Nephron progenitor cell (in vitro differentiated cells): ENCODE measurements around the gene SCNN1A.
A peak's percentile ranks its signal among the peaks of the same experiment; 100 is the strongest.

ENCODE experiments used
- DNase-seq: peaks from one replicate; pipeline ENCODE4 v3.0.0; 2021
- H3K27ac Mint-ChIP-seq: 2 replicates; pipeline ENCODE4 v1.8.0; 2021; ENCODE audit warnings: mild to moderate bottlenecking, moderate library complexity, mixed read lengths
- H3K27me3 Mint-ChIP-seq: 2 replicates; pipeline ENCODE4 v1.8.0; 2021; ENCODE audit warnings: mild to moderate bottlenecking, low read depth, mixed read lengths; ENCODE audit not compliant: poor library complexity
- H3K36me3 Mint-ChIP-seq: 2 replicates; pipeline ENCODE4 v1.8.0; 2021; ENCODE audit warnings: low read depth, mixed read lengths
- H3K4me1 Mint-ChIP-seq: 2 replicates; pipeline ENCODE4 v1.8.0; 2021; ENCODE audit warnings: mixed read lengths
- H3K4me3 Mint-ChIP-seq: 2 replicates; pipeline ENCODE4 v1.8.0; 2021; ENCODE audit warnings: mild to moderate bottlenecking, moderate library complexity, mixed read lengths
- H3K9me3 Mint-ChIP-seq: 2 replicates; pipeline ENCODE4 v1.8.0; 2021; ENCODE audit warnings: mild to moderate bottlenecking, moderate library complexity, mixed read lengths
- TF ChIP-seq, protein P1 (sequence below): fragments of 200-600 bp; sonication (generic); IDR thresholded peaks from 2 replicates; pipeline ENCODE4 v1.5.0; 2021; ENCODE audit warnings: antibody characterized with exemption

SCNN1A gene

DNA sequence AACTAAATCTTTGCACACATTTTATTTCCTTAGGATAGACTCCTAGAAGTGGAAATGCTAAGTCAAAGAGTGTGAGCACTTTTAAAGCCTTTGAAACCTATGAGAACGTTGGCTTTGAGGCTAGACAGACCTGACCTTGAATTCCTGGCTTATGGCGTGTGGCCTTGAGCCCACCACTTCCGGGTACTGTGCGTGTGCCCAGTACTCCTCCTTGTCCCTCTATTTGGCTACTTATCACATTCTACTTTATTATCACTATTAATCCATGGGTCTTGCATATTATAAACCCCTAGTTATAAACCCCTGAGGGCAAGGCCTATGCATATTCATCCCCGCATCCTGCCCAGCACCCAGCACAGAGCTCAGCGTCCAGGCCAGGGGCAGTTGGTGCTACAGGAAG is 43.4 kb upstream of the SCNN1A start:
- Mint-ChIP-seq H3K4me1 (peaks cover 1% of the 10 kb centered on the region), H3K9me3 (no peaks in the 10 kb centered on the region), H3K27me3 (peaks cover 26% of the 10 kb centered on the region), H3K27ac (peak overlapping the region; percentile 12), H3K4me3 (no peak overlapping the region), H3K36me3 (peaks cover 4% of the 10 kb centered on the region)
- TF ChIP-seq, protein P1, sequence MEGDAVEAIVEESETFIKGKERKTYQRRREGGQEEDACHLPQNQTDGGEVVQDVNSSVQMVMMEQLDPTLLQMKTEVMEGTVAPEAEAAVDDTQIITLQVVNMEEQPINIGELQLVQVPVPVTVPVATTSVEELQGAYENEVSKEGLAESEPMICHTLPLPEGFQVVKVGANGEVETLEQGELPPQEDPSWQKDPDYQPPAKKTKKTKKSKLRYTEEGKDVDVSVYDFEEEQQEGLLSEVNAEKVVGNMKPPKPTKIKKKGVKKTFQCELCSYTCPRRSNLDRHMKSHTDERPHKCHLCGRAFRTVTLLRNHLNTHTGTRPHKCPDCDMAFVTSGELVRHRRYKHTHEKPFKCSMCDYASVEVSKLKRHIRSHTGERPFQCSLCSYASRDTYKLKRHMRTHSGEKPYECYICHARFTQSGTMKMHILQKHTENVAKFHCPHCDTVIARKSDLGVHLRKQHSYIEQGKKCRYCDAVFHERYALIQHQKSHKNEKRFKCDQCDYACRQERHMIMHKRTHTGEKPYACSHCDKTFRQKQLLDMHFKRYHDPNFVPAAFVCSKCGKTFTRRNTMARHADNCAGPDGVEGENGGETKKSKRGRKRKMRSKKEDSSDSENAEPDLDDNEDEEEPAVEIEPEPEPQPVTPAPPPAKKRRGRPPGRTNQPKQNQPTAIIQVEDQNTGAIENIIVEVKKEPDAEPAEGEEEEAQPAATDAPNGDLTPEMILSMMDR, result no peak
- no peak for DNase-seq

DNA sequence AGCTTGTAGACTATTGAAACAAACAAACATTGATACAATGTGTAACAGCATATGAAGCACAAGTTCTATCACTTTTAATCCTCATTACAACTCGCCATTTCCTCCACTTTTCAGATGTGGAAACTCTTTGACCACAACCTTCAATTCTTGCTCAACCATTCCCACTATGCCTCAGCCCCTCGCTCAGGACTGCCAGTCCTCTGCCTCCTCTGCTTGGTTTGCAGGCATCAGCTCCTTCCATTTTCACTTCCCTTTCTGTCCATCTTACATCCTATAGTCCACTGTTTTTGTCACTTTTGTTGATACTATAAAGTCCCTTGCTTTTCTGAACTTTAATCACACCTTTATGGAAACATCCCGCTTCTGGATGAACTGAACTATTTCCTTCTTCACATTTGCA is 41.2 kb upstream of the SCNN1A start:
- DNase-seq, result no peak
- peaks cover 4% of the 10 kb centered on the region for H3K4me1 Mint-ChIP-seq
- peaks cover 24% of the 10 kb centered on the region for H3K27me3 Mint-ChIP-seq
- H3K36me3 Mint-ChIP-seq, result peaks cover 4% of the 10 kb centered on the region
- H3K9me3 Mint-ChIP-seq, result no peaks in the 10 kb centered on the region
- no peak overlapping the region for H3K4me3 Mint-ChIP-seq
- TF ChIP-seq, protein P1, result no peak
- no peak overlapping the region for H3K27ac Mint-ChIP-seq

- H3K9me3 Mint-ChIP-seq, result peaks cover 17% of the 10 kb centered on the region
- peaks cover 9% of the 10 kb centered on the region for H3K27me3 Mint-ChIP-seq
- H3K4me3 Mint-ChIP-seq, result no peak overlapping the region
- peak overlapping the region; percentile 5 for H3K27ac Mint-ChIP-seq
- H3K36me3 Mint-ChIP-seq, result no peaks in the 10 kb centered on the region
- TF ChIP-seq, protein P1, result no peak
- peaks cover 28% of the 10 kb centered on the region for H3K4me1 Mint-ChIP-seq
- DNase-seq, result no peak
Measured at GRCh38 chr12:6407236-6407954, 32.0 kb upstream of the SCNN1A start.

- H3K9me3 Mint-ChIP-seq, result peaks cover 17% of the 10 kb centered on the region
- DNase-seq, result no peak
- peak overlapping the region; percentile 24 for H3K27ac Mint-ChIP-seq
Measured at GRCh38 chr12:6405963-6406362, 30.6 kb upstream of the SCNN1A start.

GRCh38 chr12:6404390-6404789 is 29.0 kb upstream of the SCNN1A start:
- peaks cover 5% of the 10 kb centered on the region for H3K9me3 Mint-ChIP-seq
- H3K27me3 Mint-ChIP-seq, result peaks cover 9% of the 10 kb centered on the region
- TF ChIP-seq, protein P1, result no peak
- H3K27ac Mint-ChIP-seq, result no peak overlapping the region
- no peaks in the 10 kb centered on the region for H3K36me3 Mint-ChIP-seq
- peaks cover 22% of the 10 kb centered on the region for H3K4me1 Mint-ChIP-seq
- no peak overlapping the region for H3K4me3 Mint-ChIP-seq
- no peak for DNase-seq

More at GRCh38 chr12:6405963-6406362, 30.6 kb upstream of the SCNN1A start:
- H3K4me3 Mint-ChIP-seq, result no peak overlapping the region
- H3K4me1 Mint-ChIP-seq, result peaks cover 23% of the 10 kb centered on the region
- TF ChIP-seq, protein P1, result no peak
- H3K36me3 Mint-ChIP-seq, result no peaks in the 10 kb centered on the region
- peaks cover 9% of the 10 kb centered on the region for H3K27me3 Mint-ChIP-seq
